ENCODE measurements around the gene GATA5. TPM values are rescaled to one million over a fixed set of nuclear protein-coding genes. Genes with fewer than 3 reads are reported as not detected.

GATA5 gene
- polyA plus RNA-seq, 1 of the 3 experiments (the other 2 are of a cell fraction) = not detected

DNA sequence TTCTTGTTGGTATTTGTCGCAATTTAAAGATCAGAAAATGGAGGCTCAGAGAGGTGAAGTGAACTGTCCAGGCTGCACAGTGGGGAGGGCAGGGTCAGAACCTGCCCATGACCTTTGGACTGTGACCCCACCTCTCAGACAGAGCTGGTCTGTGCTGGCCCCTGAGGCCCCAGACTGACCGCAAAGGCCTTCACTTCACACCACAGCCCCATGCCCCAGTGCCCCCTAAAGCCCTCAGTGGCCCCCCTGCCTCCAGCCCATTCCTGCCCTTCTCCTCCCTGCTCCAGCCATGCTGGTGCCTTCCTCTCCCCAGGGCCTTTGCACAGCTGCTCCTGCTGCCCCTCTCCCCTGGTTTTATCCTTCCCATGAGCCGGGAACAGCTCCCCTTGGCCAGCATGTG, 39.1 kb downstream of the GATA5 start:
- Histone ChIP-seq H2AFZ (ENCODE audit: low read depth) (no peak overlapping the region), H3K27ac (ENCODE audit: low read depth in 2 of 2, low read length in 1 of 2) (no peak overlapping the region), H3K4me2 (no peak overlapping the region), H3K4me1 (ENCODE audit: control insufficient read depth in 1 of 2, insufficient read depth in 2 of 2, low read depth in 1 of 2, low read length in 1 of 2) (no peaks in the 10 kb centered on the region; a peak in 1 of 4 replicates), H4K20me1 (ENCODE audit: insufficient read depth) (no peaks in the 10 kb centered on the region), H3F3A (replicated peaks; ENCODE audit: insufficient read depth) (no peaks in the 10 kb centered on the region), H3K27me3 (ENCODE audit: insufficient read depth) (peaks cover 11% of the 10 kb centered on the region), H3K79me2 (ENCODE audit: insufficient read depth) (no peaks in the 10 kb centered on the region), H3K4me3 (ENCODE audit: low read depth in 2 of 2, low read length in 1 of 2) (no peak overlapping the region), H3K9ac (no peak overlapping the region), H3K9me3 (no peaks in the 10 kb centered on the region), H3K36me3 (replicated peaks in 1 of 2; ENCODE audit: control insufficient read depth in 1 of 2, insufficient read depth in 2 of 2, low read length in 1 of 2) (no peaks in the 10 kb centered on the region), H3K9me2 (no peaks in the 10 kb centered on the region)
- no peak for DNase-seq
- WGBS (ENCODE audit: low lambda C conversion rate) = 49% methylated on average over 3 of the region's 3 CpGs
- POLR2A ChIA-PET = no interaction called here
- CTCF ChIA-PET = interaction anchor here (5.1 kb wide), 1 partner anchor 26 kb away, joined by 19 read pairs; no protein-coding TSS in a partner anchor
- TF ChIP-seq, protein P1, sequence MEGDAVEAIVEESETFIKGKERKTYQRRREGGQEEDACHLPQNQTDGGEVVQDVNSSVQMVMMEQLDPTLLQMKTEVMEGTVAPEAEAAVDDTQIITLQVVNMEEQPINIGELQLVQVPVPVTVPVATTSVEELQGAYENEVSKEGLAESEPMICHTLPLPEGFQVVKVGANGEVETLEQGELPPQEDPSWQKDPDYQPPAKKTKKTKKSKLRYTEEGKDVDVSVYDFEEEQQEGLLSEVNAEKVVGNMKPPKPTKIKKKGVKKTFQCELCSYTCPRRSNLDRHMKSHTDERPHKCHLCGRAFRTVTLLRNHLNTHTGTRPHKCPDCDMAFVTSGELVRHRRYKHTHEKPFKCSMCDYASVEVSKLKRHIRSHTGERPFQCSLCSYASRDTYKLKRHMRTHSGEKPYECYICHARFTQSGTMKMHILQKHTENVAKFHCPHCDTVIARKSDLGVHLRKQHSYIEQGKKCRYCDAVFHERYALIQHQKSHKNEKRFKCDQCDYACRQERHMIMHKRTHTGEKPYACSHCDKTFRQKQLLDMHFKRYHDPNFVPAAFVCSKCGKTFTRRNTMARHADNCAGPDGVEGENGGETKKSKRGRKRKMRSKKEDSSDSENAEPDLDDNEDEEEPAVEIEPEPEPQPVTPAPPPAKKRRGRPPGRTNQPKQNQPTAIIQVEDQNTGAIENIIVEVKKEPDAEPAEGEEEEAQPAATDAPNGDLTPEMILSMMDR (IDR thresholded peaks at IDR 0.05) = no peak
- TF ChIP-seq TAF1 (IDR thresholded peaks at IDR 0.05; ENCODE audit: borderline replicate concordance, low read depth, low read length) (no peak), FOXJ3 (CRISPR knock-in tag; IDR thresholded peaks at IDR 0.05) (no peak), RFX5 (IDR thresholded peaks at IDR 0.05; ENCODE audit: low read length) (no peak), RXRA (IDR thresholded peaks at IDR 0.05; ENCODE audit: borderline replicate concordance, low read depth) (no peak), GATA2 (CRISPR knock-in tag; IDR thresholded peaks at IDR 0.05) (no peak), GABPA (IDR thresholded peaks at IDR 0.05; ENCODE audit: low read depth) (no peak), POLR2AphosphoS5 (IDR thresholded peaks at IDR 0.05; ENCODE audit: low read depth, low read length) (no peak)
- TF ChIP-seq, protein P2, sequence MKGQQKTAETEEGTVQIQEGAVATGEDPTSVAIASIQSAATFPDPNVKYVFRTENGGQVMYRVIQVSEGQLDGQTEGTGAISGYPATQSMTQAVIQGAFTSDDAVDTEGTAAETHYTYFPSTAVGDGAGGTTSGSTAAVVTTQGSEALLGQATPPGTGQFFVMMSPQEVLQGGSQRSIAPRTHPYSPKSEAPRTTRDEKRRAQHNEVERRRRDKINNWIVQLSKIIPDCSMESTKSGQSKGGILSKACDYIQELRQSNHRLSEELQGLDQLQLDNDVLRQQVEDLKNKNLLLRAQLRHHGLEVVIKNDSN (IDR thresholded peaks at IDR 0.05; ENCODE audit: borderline replicate concordance, low read depth) = no peak
- TF ChIP-seq, protein P3, sequence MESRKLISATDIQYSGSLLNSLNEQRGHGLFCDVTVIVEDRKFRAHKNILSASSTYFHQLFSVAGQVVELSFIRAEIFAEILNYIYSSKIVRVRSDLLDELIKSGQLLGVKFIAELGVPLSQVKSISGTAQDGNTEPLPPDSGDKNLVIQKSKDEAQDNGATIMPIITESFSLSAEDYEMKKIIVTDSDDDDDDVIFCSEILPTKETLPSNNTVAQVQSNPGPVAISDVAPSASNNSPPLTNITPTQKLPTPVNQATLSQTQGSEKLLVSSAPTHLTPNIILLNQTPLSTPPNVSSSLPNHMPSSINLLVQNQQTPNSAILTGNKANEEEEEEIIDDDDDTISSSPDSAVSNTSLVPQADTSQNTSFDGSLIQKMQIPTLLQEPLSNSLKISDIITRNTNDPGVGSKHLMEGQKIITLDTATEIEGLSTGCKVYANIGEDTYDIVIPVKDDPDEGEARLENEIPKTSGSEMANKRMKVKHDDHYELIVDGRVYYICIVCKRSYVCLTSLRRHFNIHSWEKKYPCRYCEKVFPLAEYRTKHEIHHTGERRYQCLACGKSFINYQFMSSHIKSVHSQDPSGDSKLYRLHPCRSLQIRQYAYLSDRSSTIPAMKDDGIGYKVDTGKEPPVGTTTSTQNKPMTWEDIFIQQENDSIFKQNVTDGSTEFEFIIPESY (IDR thresholded peaks at IDR 0.05; ENCODE audit: borderline replicate concordance, low read depth) = no peak

DNA sequence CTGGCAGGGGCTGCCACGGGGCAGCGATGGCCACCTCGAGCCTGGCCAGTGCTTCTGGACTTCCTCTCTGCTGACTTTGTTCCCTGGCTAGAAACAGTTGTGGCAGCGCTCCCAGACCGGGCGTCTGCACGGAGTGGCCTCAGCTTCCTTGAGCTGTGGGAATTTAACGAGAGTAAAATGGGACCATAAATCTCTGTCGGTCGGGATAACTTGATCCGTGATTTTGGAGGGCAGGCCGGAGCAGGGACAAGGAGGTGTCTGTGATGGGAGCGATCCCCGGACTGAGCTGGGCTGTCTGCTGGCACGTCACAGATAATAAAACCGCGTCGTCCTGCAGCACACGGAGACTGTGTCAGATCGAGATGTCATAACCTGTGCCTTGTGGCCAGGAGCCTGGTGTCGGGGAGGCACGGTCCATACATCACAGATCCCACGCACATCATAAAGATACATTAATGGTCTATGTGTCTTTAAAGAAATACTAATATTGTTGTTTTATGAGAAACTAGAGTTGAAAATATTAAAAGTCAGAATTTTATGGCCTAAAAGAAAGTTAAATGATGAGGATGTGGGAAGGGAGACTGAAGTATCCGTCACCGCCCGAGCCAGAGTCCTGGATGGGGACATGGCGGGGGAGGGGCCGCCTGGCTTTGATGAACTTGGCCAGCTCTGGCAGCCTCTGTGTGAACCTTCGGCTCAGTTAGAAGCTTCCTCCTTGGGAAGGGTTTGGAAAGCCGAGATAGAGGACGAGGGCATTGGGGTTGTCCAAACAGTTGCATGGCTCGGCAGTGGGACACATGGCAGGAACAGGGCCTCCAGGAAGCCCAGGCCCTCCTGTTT, 41.9 kb downstream of the GATA5 start:
- no peak overlapping the region for H3K4me2 ChIP-seq
- H3K36me3 ChIP-seq (replicated peaks in 1 of 2; ENCODE audit: control insufficient read depth in 1 of 2, insufficient read depth in 2 of 2, low read length in 1 of 2) = no peaks in the 10 kb centered on the region
- CTCF ChIA-PET = interaction anchor here (5.1 kb wide), 1 partner anchor 24 kb away, joined by 19 read pairs; no protein-coding TSS in a partner anchor
- H3K27me3 ChIP-seq (ENCODE audit: insufficient read depth) = peaks cover 17% of the 10 kb centered on the region
- H3K4me1 ChIP-seq (ENCODE audit: control insufficient read depth in 1 of 2, insufficient read depth in 2 of 2, low read depth in 1 of 2, low read length in 1 of 2) = no peaks in the 10 kb centered on the region; a peak in 1 of 4 replicates
- no peak for DNase-seq
- no peaks in the 10 kb centered on the region for H3F3A ChIP-seq (replicated peaks; ENCODE audit: insufficient read depth)
- no peak overlapping the region for H3K27ac ChIP-seq (ENCODE audit: low read depth in 2 of 2, low read length in 1 of 2)
- no peaks in the 10 kb centered on the region for H3K9me3 ChIP-seq
- H4K20me1 ChIP-seq (ENCODE audit: insufficient read depth) = no peaks in the 10 kb centered on the region
- TF ChIP-seq PBX3 (IDR thresholded peaks at IDR 0.05) = no peak
- no peak for TF ChIP-seq TEAD4 (IDR thresholded peaks at IDR 0.05; ENCODE audit: borderline replicate concordance, insufficient read depth)
- TF ChIP-seq, protein P4, sequence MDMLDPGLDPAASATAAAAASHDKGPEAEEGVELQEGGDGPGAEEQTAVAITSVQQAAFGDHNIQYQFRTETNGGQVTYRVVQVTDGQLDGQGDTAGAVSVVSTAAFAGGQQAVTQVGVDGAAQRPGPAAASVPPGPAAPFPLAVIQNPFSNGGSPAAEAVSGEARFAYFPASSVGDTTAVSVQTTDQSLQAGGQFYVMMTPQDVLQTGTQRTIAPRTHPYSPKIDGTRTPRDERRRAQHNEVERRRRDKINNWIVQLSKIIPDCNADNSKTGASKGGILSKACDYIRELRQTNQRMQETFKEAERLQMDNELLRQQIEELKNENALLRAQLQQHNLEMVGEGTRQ (IDR thresholded peaks at IDR 0.05; ENCODE audit: borderline replicate concordance, low read depth, low read length) = no peak
- no peak for TF ChIP-seq TAF1 (IDR thresholded peaks at IDR 0.05; ENCODE audit: borderline replicate concordance, low read depth, low read length)
- no peak for TF ChIP-seq TCF12 (IDR thresholded peaks at IDR 0.05)
- no peak for TF ChIP-seq GABPA (IDR thresholded peaks at IDR 0.05; ENCODE audit: low read depth)
- TF ChIP-seq GATA2 (CRISPR knock-in tag; IDR thresholded peaks at IDR 0.05) = no peak
- TF ChIP-seq CHD2 (IDR thresholded peaks at IDR 0.05; ENCODE audit: low read length, partially characterized antibody) = no peak
- TF ChIP-seq MXI1 (IDR thresholded peaks at IDR 0.05; ENCODE audit: low read depth, low read length) = no peak
- no peaks in the 10 kb centered on the region for H3K9me2 ChIP-seq
- POLR2A ChIA-PET = no interaction called here
- no peaks in the 10 kb centered on the region for H3K79me2 ChIP-seq (ENCODE audit: insufficient read depth)
- H2AFZ ChIP-seq (ENCODE audit: low read depth) = no peak overlapping the region
- WGBS (ENCODE audit: low lambda C conversion rate) = 68% methylated on average over 29 of the region's 32 CpGs
- no peak overlapping the region for H3K9ac ChIP-seq
- no peak overlapping the region for H3K4me3 ChIP-seq (ENCODE audit: low read depth in 2 of 2, low read length in 1 of 2)
